Medulla oblongata (tissue), 1 donor: ENCODE measurements around the gene ZMIZ1.

Experiments
- DNase-seq: peaks from one replicate; pipeline ENCODE4 v3.0.0-alpha.2; 2015; ENCODE audit errors: extremely low spot score

ZMIZ1 gene

GRCh38 chr10:79207096-79207357, 138.3 kb downstream of the ZMIZ1 start:
- DNase-seq = no peak

GRCh38 chr10:79207726-79208125, 139.0 kb downstream of the ZMIZ1 start:
- DNase-seq = no peak

- no peak for DNase-seq
These were observed 139.7 kb downstream of the ZMIZ1 start for GRCh38 chr10:79208251-79208983.

- DNase-seq = no peak
These were observed 140.6 kb downstream of the ZMIZ1 start for GRCh38 chr10:79209340-79209739.

- no peak for DNase-seq
These were observed 141.1 kb downstream of the ZMIZ1 start for GRCh38 chr10:79209831-79210230.

- no peak for DNase-seq
These were observed 141.9 kb downstream of the ZMIZ1 start for GRCh38 chr10:79210672-79211071.

- no peak for DNase-seq
These were observed 142.8 kb downstream of the ZMIZ1 start for GRCh38 chr10:79211616-79212015.

- no peak for DNase-seq
These were observed 146.8 kb downstream of the ZMIZ1 start for GRCh38 chr10:79215531-79215930.

GRCh38 chr10:79219322-79219957, 150.7 kb downstream of the ZMIZ1 start:
- DNase-seq = peak; percentile 64

- DNase-seq = no peak
These were observed 151.5 kb downstream of the ZMIZ1 start for GRCh38 chr10:79220307-79220706.

- peak; percentile 77 for DNase-seq
These were observed 152.6 kb downstream of the ZMIZ1 start for GRCh38 chr10:79221110-79222051.

- peak; percentile 31 for DNase-seq
These were observed 153.4 kb downstream of the ZMIZ1 start for GRCh38 chr10:79222186-79222585.

- DNase-seq = peak; percentile 84
These were observed 154.6 kb downstream of the ZMIZ1 start for GRCh38 chr10:79223091-79224048.

GRCh38 chr10:79224263-79224949, 155.6 kb downstream of the ZMIZ1 start:
- DNase-seq = peak; percentile 20

GRCh38 chr10:79224992-79225391, 156.2 kb downstream of the ZMIZ1 start:
- no peak for DNase-seq

- no peak for DNase-seq
These were observed 157.9 kb downstream of the ZMIZ1 start for GRCh38 chr10:79226391-79227245.

- DNase-seq = no peak
These were observed 160.3 kb downstream of the ZMIZ1 start for GRCh38 chr10:79229071-79229541.

- no peak for DNase-seq
These were observed 161.1 kb downstream of the ZMIZ1 start for GRCh38 chr10:79229830-79230327.

GRCh38 chr10:79230328-79230830, 161.6 kb downstream of the ZMIZ1 start:
- no peak for DNase-seq
